ENCODE measurements around the gene LOXL1. TPM values are rescaled to one million over a fixed set of nuclear protein-coding genes. Genes with fewer than 3 reads are reported as not detected.
A peak's percentile ranks its signal among the peaks of the same experiment; 100 is the strongest.

LOXL1 gene
- total RNA-seq, 2 experiments from 2014 or later = 1.9 to 2.5 TPM

- Mint-ChIP-seq H3K27me3 (no peaks in the 10 kb centered on the region), H3K36me3 (ENCODE audit: low read depth) (peaks cover 2% of the 10 kb centered on the region), H3K4me3 (peak overlapping the region; percentile 74), H3K27ac (no peak overlapping the region), H3K9me3 (ENCODE audit: low read depth) (no peaks in the 10 kb centered on the region), H3K4me1 (peaks cover 37% of the 10 kb centered on the region)
- no peak for ATAC-seq
- DNase-seq = no peak
- ChIA-PET CTCF (interaction anchor here (0.6 to 6.1 kb wide), 7 partner anchors 9 to 117 kb away, joined by 3 to 54 read pairs (median 4); partner anchors contain the start of gene TBC1D21), POLR2A (no interaction called here)
- intact Hi-C loops (cut with DNase I, micrococcal nuclease) = loop anchor here (5.0 to 10.0 kb wide), 11 partner anchors 356 to 1756 kb away; partner anchors contain the start of genes ADPGK (in 1 of the 2), ARID3B (in 1 of the 2), ARIH1 (in 1 of the 2) and C15orf39 (in 1 of the 2)
Observed at GRCh38 chr15:73991260-73991659, 65.0 kb downstream of the LOXL1 start.

- Mint-ChIP-seq H3K36me3 (ENCODE audit: low read depth) (peaks cover 5% of the 10 kb centered on the region), H3K27ac (peak within 1 kb of the TSS; percentile 86), H3K27me3 (no peaks in the 10 kb centered on the region), H3K9me3 (ENCODE audit: low read depth) (no peaks in the 10 kb centered on the region), H3K4me1 (peaks cover 42% of the 10 kb centered on the region), H3K4me3 (peak within 1 kb of the TSS; percentile 74)
- CTCF ChIA-PET = interaction anchor here (0.6 to 6.1 kb wide), 8 partner anchors 10 to 51 kb away, joined by 3 to 54 read pairs (median 4); no protein-coding TSS in a partner anchor
- DNase-seq (peak; percentile 96), ATAC-seq (peak; percentile 74)
- intact Hi-C loops (cut with DNase I, micrococcal nuclease) = loop anchor here (1.0 to 10.0 kb wide), 13 partner anchors 357 to 1757 kb away; partner anchors contain the start of genes ADPGK (in 1 of the 2), ARID3B (in 1 of the 2), ARIH1 (in 1 of the 2) and C15orf39 (in 1 of the 2)
- POLR2A ChIA-PET = no interaction called here
Observed at GRCh38 chr15:73991726-73992593, 65.7 kb downstream of the LOXL1 start, which contains the start of gene STOML1. Gene STOML1 (minus strand): TSS chr15:73992295. CDS start chr15:73992223, 72 bp downstream.

- CTCF ChIA-PET = interaction anchor here (0.6 to 6.1 kb wide), 9 partner anchors 10 to 1754 kb away, joined by 3 to 54 read pairs (median 4); no protein-coding TSS in a partner anchor
Observed at GRCh38 chr15:73992594-73992898, 66.3 kb downstream of the LOXL1 start.

GRCh38 chr15:73993211-73993994 is 67.1 kb downstream of the LOXL1 start:
- H3K9me3 Mint-ChIP-seq (ENCODE audit: low read depth) = no peaks in the 10 kb centered on the region
- no peak for DNase-seq
- POLR2A ChIA-PET = interaction anchor here (1.5 to 1.8 kb wide), 2 partner anchors 8 to 468 kb away, joined by 3 to 7 read pairs; partner anchors contain the start of gene UBL7
- no peaks in the 10 kb centered on the region for H3K27me3 Mint-ChIP-seq
- peaks cover 53% of the 10 kb centered on the region for H3K4me1 Mint-ChIP-seq
- CTCF ChIA-PET = interaction anchor here (0.6 to 6.1 kb wide), 17 partner anchors 11 to 1755 kb away, joined by 3 to 54 read pairs (median 4); no protein-coding TSS in a partner anchor
- peak overlapping the region; percentile 91 for H3K4me3 Mint-ChIP-seq
- H3K27ac Mint-ChIP-seq = peak overlapping the region; percentile 98
- ATAC-seq = no peak
- intact Hi-C loops (cut with DNase I, micrococcal nuclease) = loop anchor here (2.0 to 10.0 kb wide), 12 partner anchors 359 to 1759 kb away; partner anchors contain the start of genes ADPGK (in 1 of the 2), ARID3B (in 1 of the 2), ARIH1 (in 1 of the 2) and C15orf39 (in 1 of the 2)
- peaks cover 17% of the 10 kb centered on the region for H3K36me3 Mint-ChIP-seq (ENCODE audit: low read depth)

More at GRCh38 chr15:73992594-73992898, 66.3 kb downstream of the LOXL1 start:
- Mint-ChIP-seq H3K27me3 (no peaks in the 10 kb centered on the region), H3K9me3 (ENCODE audit: low read depth) (no peaks in the 10 kb centered on the region), H3K36me3 (ENCODE audit: low read depth) (peaks cover 9% of the 10 kb centered on the region), H3K27ac (peak overlapping the region; percentile 86), H3K4me1 (peaks cover 48% of the 10 kb centered on the region), H3K4me3 (peak overlapping the region; percentile 74)
- DNase-seq = no peak
- intact Hi-C loops (cut with DNase I, micrococcal nuclease) = loop anchor here (1.0 to 10.0 kb wide), 13 partner anchors 358 to 1758 kb away; partner anchors contain the start of genes ADPGK (in 1 of the 2), ARID3B (in 1 of the 2), ARIH1 (in 1 of the 2) and C15orf39 (in 1 of the 2)
- ATAC-seq = no peak
- POLR2A ChIA-PET = no interaction called here

GRCh38 chr15:73994413-73994883 is 68.2 kb downstream of the LOXL1 start, which contains the start of gene PML:
Gene PML (plus strand): TSS chr15:73994716. CDS start chr15:73994813, 97 bp downstream.
- CTCF ChIA-PET = interaction anchor here (0.8 to 6.1 kb wide), 14 partner anchors 12 to 1209 kb away, joined by 3 to 54 read pairs (median 4); no protein-coding TSS in a partner anchor
- Mint-ChIP-seq H3K4me1 (peaks cover 63% of the 10 kb centered on the region), H3K27ac (peak within 1 kb of the TSS; percentile 98), H3K27me3 (no peaks in the 10 kb centered on the region), H3K9me3 (ENCODE audit: low read depth) (no peaks in the 10 kb centered on the region), H3K4me3 (peak within 1 kb of the TSS; percentile 91), H3K36me3 (ENCODE audit: low read depth) (peaks cover 23% of the 10 kb centered on the region)
- POLR2A ChIA-PET = interaction anchor here (0.8 to 1.8 kb wide), 5 partner anchors 9 to 467 kb away, joined by 3 to 7 read pairs (median 3); partner anchors contain the start of gene UBL7
- intact Hi-C loops (cut with DNase I, micrococcal nuclease) = loop anchor here (1.0 to 10.0 kb wide), 18 partner anchors 13 to 1760 kb away; partner anchors contain the start of genes ARID3B (in 2 of the 2), ADPGK (in 1 of the 2), ARIH1 (in 1 of the 2) and C15orf39 (in 1 of the 2)
- DNase-seq = peak; percentile 98
- ATAC-seq = peak; percentile 89

- intact Hi-C loops (cut with DNase I, micrococcal nuclease) = loop anchor here (1.0 to 10.0 kb wide), 19 partner anchors 12 to 1760 kb away; partner anchors contain the start of genes ARID3B (in 2 of the 2), ADPGK (in 1 of the 2), ARIH1 (in 1 of the 2) and C15orf39 (in 1 of the 2)
Observed at GRCh38 chr15:73994912-73995622, 68.8 kb downstream of the LOXL1 start.

GRCh38 chr15:73996267-73996666 is 70.0 kb downstream of the LOXL1 start:
- Mint-ChIP-seq H3K4me1 (peaks cover 69% of the 10 kb centered on the region), H3K9me3 (ENCODE audit: low read depth) (no peaks in the 10 kb centered on the region), H3K27ac (peak overlapping the region; percentile 98), H3K4me3 (peak overlapping the region; percentile 91), H3K27me3 (no peaks in the 10 kb centered on the region), H3K36me3 (ENCODE audit: low read depth) (peaks cover 29% of the 10 kb centered on the region)
- ChIA-PET CTCF (interaction anchor here (0.8 to 1.0 kb wide), 6 partner anchors 10 to 89 kb away, joined by 3 to 6 read pairs (median 3); no protein-coding TSS in a partner anchor), POLR2A (interaction anchor here (0.7 to 1.7 kb wide), 2 partner anchors 9 to 11 kb away, joined by 3 to 5 read pairs; no protein-coding TSS in a partner anchor)
- no peak for ATAC-seq
- intact Hi-C loops (cut with DNase I, micrococcal nuclease) = loop anchor here (5.0 to 10.0 kb wide), 10 partner anchors 361 to 1761 kb away; partner anchors contain the start of genes ADPGK (in 1 of the 2), ARIH1 (in 1 of the 2), C15orf39 (in 1 of the 2) and CSK (in 1 of the 2)
- DNase-seq = no peak

More at GRCh38 chr15:73994912-73995622, 68.8 kb downstream of the LOXL1 start:
- CTCF ChIA-PET = interaction anchor here (0.8 to 6.1 kb wide), 7 partner anchors 11 to 54 kb away, joined by 3 to 54 read pairs (median 11); no protein-coding TSS in a partner anchor
- DNase-seq (peak; percentile 39), ATAC-seq (no peak)
- Mint-ChIP-seq H3K4me3 (peak overlapping the region; percentile 91), H3K4me1 (peaks cover 67% of the 10 kb centered on the region), H3K9me3 (ENCODE audit: low read depth) (no peaks in the 10 kb centered on the region), H3K27me3 (no peaks in the 10 kb centered on the region), H3K36me3 (ENCODE audit: low read depth) (peaks cover 23% of the 10 kb centered on the region), H3K27ac (peak overlapping the region; percentile 98)
- POLR2A ChIA-PET = interaction anchor here (1.0 to 1.8 kb wide), 4 partner anchors 12 to 466 kb away, joined by 3 to 7 read pairs (median 5); partner anchors contain the start of gene UBL7

GRCh38 chr15:73996939-73997338 is 70.7 kb downstream of the LOXL1 start:
- peak overlapping the region; percentile 86 for H3K27ac Mint-ChIP-seq
- no peaks in the 10 kb centered on the region for H3K9me3 Mint-ChIP-seq (ENCODE audit: low read depth)
- ATAC-seq = peak; percentile 2
- H3K27me3 Mint-ChIP-seq = no peaks in the 10 kb centered on the region
- peak overlapping the region; percentile 91 for H3K4me3 Mint-ChIP-seq
- intact Hi-C loops (cut with DNase I, micrococcal nuclease) = loop anchor here (1.0 to 10.0 kb wide), 11 partner anchors 10 to 1762 kb away; partner anchors contain the start of genes ADPGK (in 1 of the 2), ARIH1 (in 1 of the 2), C15orf39 (in 1 of the 2) and CSK (in 1 of the 2)
- DNase-seq = peak; percentile 49
- H3K36me3 Mint-ChIP-seq (ENCODE audit: low read depth) = peaks cover 29% of the 10 kb centered on the region
- H3K4me1 Mint-ChIP-seq = peaks cover 68% of the 10 kb centered on the region
- ChIA-PET POLR2A (interaction anchor here (1.7 kb wide), 1 partner anchor 10 kb away, joined by 5 read pairs; no protein-coding TSS in a partner anchor), CTCF (interaction anchor here (0.8 to 1.0 kb wide), 3 partner anchors 24 to 51 kb away, joined by 3 to 6 read pairs (median 3); no protein-coding TSS in a partner anchor)

GRCh38 chr15:73997986-73998385 is 71.7 kb downstream of the LOXL1 start:
- DNase-seq (no peak), ATAC-seq (no peak)
- no peaks in the 10 kb centered on the region for H3K9me3 Mint-ChIP-seq (ENCODE audit: low read depth)
- POLR2A ChIA-PET = interaction anchor here (0.7 kb wide), 1 partner anchor 23 kb away, joined by 3 read pairs; no protein-coding TSS in a partner anchor
- H3K27ac Mint-ChIP-seq = no peak overlapping the region
- H3K27me3 Mint-ChIP-seq = no peaks in the 10 kb centered on the region
- no peak overlapping the region for H3K4me3 Mint-ChIP-seq
- peaks cover 33% of the 10 kb centered on the region for H3K36me3 Mint-ChIP-seq (ENCODE audit: low read depth)
- intact Hi-C loops (cut with DNase I, micrococcal nuclease) = loop anchor here (1.0 to 10.0 kb wide), 11 partner anchors 9 to 1763 kb away; partner anchors contain the start of genes ADPGK (in 1 of the 2), ARIH1 (in 1 of the 2), C15orf39 (in 1 of the 2) and CSK (in 1 of the 2)
- peaks cover 62% of the 10 kb centered on the region for H3K4me1 Mint-ChIP-seq
- CTCF ChIA-PET = interaction anchor here (0.6 kb wide), 1 partner anchor 33 kb away, joined by 3 read pairs; no protein-coding TSS in a partner anchor

All from activated CD4-positive, alpha-beta T cell treated with anti-CD3 and anti-CD28 coated beads for 36 hours (primary cell).